H9 (cell line): Measurements from ENCODE around the gene TIAM1. TPM values are rescaled to one million over a fixed set of nuclear protein-coding genes. Genes with fewer than 3 reads are reported as not detected.

Source experiments
- DNase-seq: peaks from one replicate; pipeline ENCODE4 v3.0.0-alpha.2; 2017
- H2AFZ ChIP-seq: one replicate; pipeline ENCODE4 v1.6.1; 2013; ENCODE audit warnings: mild to moderate bottlenecking, low read length, control low read depth, moderate library complexity
- H2AK5ac ChIP-seq: 2 replicates; pipeline ENCODE4 v1.6.1; 2013; ENCODE audit warnings: low read length, control low read depth, mixed read lengths; ENCODE audit not compliant: insufficient read length
- H2BK120ac ChIP-seq: one replicate; pipeline ENCODE4 v1.6.1; 2013; ENCODE audit warnings: low read depth, mild to moderate bottlenecking, low read length, control low read depth, inconsistent platforms; ENCODE audit not compliant: poor library complexity, severe bottlenecking
- H2BK12ac ChIP-seq: 2 replicates; pipeline ENCODE4 v1.6.1; 2013; ENCODE audit warnings: low read length, control low read depth, mixed read lengths, low read depth; ENCODE audit not compliant: insufficient read length
- H2BK15ac ChIP-seq: 2 replicates; pipeline ENCODE4 v1.6.1; 2013; ENCODE audit warnings: low read depth, low read length, control low read depth
- H2BK20ac ChIP-seq: one replicate; pipeline ENCODE4 v1.6.1; 2013; ENCODE audit warnings: low read depth, mild to moderate bottlenecking, low read length, control low read depth, inconsistent platforms; ENCODE audit not compliant: poor library complexity, severe bottlenecking
- H2BK5ac ChIP-seq: 2 replicates; pipeline ENCODE4 v1.6.1; 2013; ENCODE audit warnings: low read length, control low read depth, mixed read lengths; ENCODE audit not compliant: insufficient read length
- H3K14ac ChIP-seq: 2 replicates; pipeline ENCODE4 v1.6.1; 2013; ENCODE audit warnings: low read length, control low read depth; ENCODE audit not compliant: insufficient read depth
- H3K18ac ChIP-seq: 2 replicates; pipeline ENCODE4 v1.6.1; 2013; ENCODE audit warnings: low read depth, mild to moderate bottlenecking, mixed read lengths, low read length, control low read depth; ENCODE audit not compliant: insufficient read length
- H3K23ac ChIP-seq: 2 replicates; pipeline ENCODE4 v1.6.1; 2013; ENCODE audit warnings: low read length, control low read depth, mixed read lengths, low read depth; ENCODE audit not compliant: insufficient read length
- H3K23me2 ChIP-seq: 2 replicates; pipeline ENCODE4 v1.6.1; 2013; ENCODE audit warnings: low read depth, mild to moderate bottlenecking, mixed read lengths, low read length, control low read depth; ENCODE audit not compliant: insufficient read length, poor library complexity, severe bottlenecking
- H3K27ac ChIP-seq: 2 replicates; pipeline ENCODE4 v1.5.1; 2013; ENCODE audit warnings: low read length, control low read depth, mixed read lengths, low read depth; ENCODE audit not compliant: insufficient read length
- H3K27me3 ChIP-seq: 2 replicates; pipeline ENCODE4 v1.6.1; 2013; ENCODE audit warnings: low read length, control low read depth, inconsistent platforms; ENCODE audit not compliant: insufficient read depth
- H3K4ac ChIP-seq: 2 replicates; pipeline ENCODE4 v1.6.1; 2013; ENCODE audit warnings: low read depth, mild to moderate bottlenecking, control low read depth, inconsistent platforms, low read length, moderate library complexity
- H3K4me1 ChIP-seq: 2 replicates; pipeline ENCODE4 v1.6.1; 2013; ENCODE audit warnings: low read length, control low read depth, inconsistent platforms; ENCODE audit not compliant: insufficient read depth
- H3K4me2 ChIP-seq: 2 replicates; pipeline ENCODE4 v1.6.1; 2013; ENCODE audit warnings: low read length, control low read depth, mixed read lengths; ENCODE audit not compliant: insufficient read length, insufficient read depth
- H3K56ac ChIP-seq: 2 replicates; pipeline ENCODE4 v1.6.1; 2013; ENCODE audit warnings: low read depth, mild to moderate bottlenecking, mixed read lengths, low read length, control low read depth; ENCODE audit not compliant: insufficient read length
- H3K79me1 ChIP-seq: 2 replicates; pipeline ENCODE4 v1.6.1; 2013; ENCODE audit warnings: low read depth, mild to moderate bottlenecking, moderate library complexity, low read length, control low read depth, inconsistent platforms; ENCODE audit not compliant: insufficient read depth, poor library complexity, severe bottlenecking
- H3K79me2 ChIP-seq: 2 replicates; pipeline ENCODE4 v1.6.1; 2013; ENCODE audit warnings: low read length, control low read depth, inconsistent platforms; ENCODE audit not compliant: insufficient read depth
- H3K9ac ChIP-seq: 2 replicates; pipeline ENCODE4 v1.6.1; 2013; ENCODE audit warnings: low read length, control low read depth, mixed read lengths; ENCODE audit not compliant: insufficient read length; ENCODE audit errors: extremely low read depth
- H3K9me3 ChIP-seq: one replicate; pipeline ENCODE4 v1.6.1; 2013; ENCODE audit warnings: low read depth, low read length, inconsistent platforms; ENCODE audit not compliant: control insufficient read depth
- H3T11ph ChIP-seq: one replicate; pipeline ENCODE4 v1.6.1; 2013; ENCODE audit warnings: mild to moderate bottlenecking, low read length, control low read depth, inconsistent platforms
- H4K20me1 ChIP-seq: one replicate; pipeline ENCODE4 v1.6.1; 2013; ENCODE audit not compliant: control insufficient read depth, insufficient read length, insufficient read depth
- H4K5ac ChIP-seq: 2 replicates; pipeline ENCODE4 v1.6.1; 2013; ENCODE audit warnings: low read depth, mild to moderate bottlenecking, mixed read lengths, low read length, control low read depth; ENCODE audit not compliant: insufficient read length
- H4K8ac ChIP-seq: replicated peaks from 2 replicates; pipeline ENCODE4 v1.6.1; 2013; ENCODE audit warnings: low read length, control low read depth, mixed read lengths, low read depth; ENCODE audit not compliant: insufficient read length
- H4K91ac ChIP-seq: 2 replicates; pipeline ENCODE4 v1.6.1; 2013; ENCODE audit warnings: low read depth, mild to moderate bottlenecking, moderate library complexity, mixed read lengths, low read length, control low read depth; ENCODE audit not compliant: insufficient read length
- H3K27ac Mint-ChIP-seq, 3 experiments: 2 replicates in 2 of 3; 3 replicates in 1 of 3; pipeline ENCODE4 v1.8.0; 2020 to 2021; ENCODE audit warnings: mixed read lengths in 3 of 3, mild to moderate bottlenecking in 1 of 3, moderate library complexity in 1 of 3
- H3K27me3 Mint-ChIP-seq: 2 replicates; pipeline ENCODE4 v1.8.0; 2021; ENCODE audit warnings: low read depth, mild to moderate bottlenecking, moderate library complexity, mixed read lengths
- H3K36me3 Mint-ChIP-seq, 3 experiments: 2 replicates in 2 of 3; 3 replicates in 1 of 3; pipeline ENCODE4 v1.8.0; 2020 to 2021; ENCODE audit warnings: low read depth in 3 of 3, mixed read lengths in 3 of 3; ENCODE audit not compliant: insufficient read depth in 1 of 3
- H3K4me1 Mint-ChIP-seq, 2 experiments: 2 replicates each; pipeline ENCODE4 v1.8.0; 2020; ENCODE audit warnings: mixed read lengths in 2 of 2
- H3K4me3 Mint-ChIP-seq, 2 experiments: 2 replicates in 1 of 2; 3 replicates in 1 of 2; pipeline ENCODE4 v1.8.0; 2020 to 2021; ENCODE audit warnings: mild to moderate bottlenecking in 2 of 2, mixed read lengths in 2 of 2, moderate library complexity in 1 of 2
- H3K9me3 Mint-ChIP-seq, 2 experiments: 2 replicates in 1 of 2; 3 replicates in 1 of 2; pipeline ENCODE4 v1.8.0; 2020; ENCODE audit warnings: mild to moderate bottlenecking in 2 of 2, mixed read lengths in 2 of 2, moderate library complexity in 1 of 2
- CTCF ChIP-seq: fragments of 200-600 bp; sonication (generic); conservative IDR thresholded peaks from 3 replicates; pipeline ENCODE4 v1.8.0; 2021; ENCODE audit warnings: antibody characterized with exemption, mild to moderate bottlenecking
- WGBS: extraction: QIAGEN DNeasy Blood & Tissue Kit; methylation state at CpG from one replicate; pipeline ENCODE4 v1.1.7; 2013; ENCODE audit warnings: missing lambda C conversion rate, low lambda C conversion rate, mixed read lengths; ENCODE audit not compliant: insufficient read length; ENCODE audit errors: extremely low coverage; 5-methylcytosine and 5-hydroxymethylcytosine counted together
- total RNA-seq: library from RNA; stranded (reverse); gene quantifications from 2 replicates; pipeline ENCODE4 v1.2.1, GENCODE V29; 2021

The TIAM1 gene
- total RNA-seq, 1 experiment from 2014 or later = 23.1 TPM

GRCh38 chr21:31266241-31266640 lies 77.8 kb downstream of the TIAM1 start:
- H4K8ac ChIP-seq = no peak overlapping the region
- H3K79me1 ChIP-seq = no peaks in the 10 kb centered on the region
- no peak overlapping the region for H3K4ac ChIP-seq
- no peak overlapping the region for H3K27ac ChIP-seq
- no peaks in the 10 kb centered on the region for H3K9me3 ChIP-seq
- H3K36me3 Mint-ChIP-seq = peaks cover 0 to 3% (median 0%) of the 10 kb centered on the region in 3 experiments; a peak in 2 of 7 replicates
- no peak overlapping the region for H3K4me2 ChIP-seq
- H3K23me2 ChIP-seq = no peaks in the 10 kb centered on the region
- H2BK15ac ChIP-seq = no peak overlapping the region
- H3K27me3 ChIP-seq = no peaks in the 10 kb centered on the region
- H2BK12ac ChIP-seq = no peak overlapping the region
- DNase-seq = no peak
- H3K79me2 ChIP-seq = no peaks in the 10 kb centered on the region
- no peak overlapping the region for H4K5ac ChIP-seq
- no CpG with 5 or more reads among the region's 18 CpGs for WGBS
- H3K9ac ChIP-seq = no peak overlapping the region
- no peak overlapping the region for H2AFZ ChIP-seq
- no peak overlapping the region for H4K91ac ChIP-seq
- no peak overlapping the region for H2BK5ac ChIP-seq
- H3K14ac ChIP-seq = no peak overlapping the region
- H3K23ac ChIP-seq = no peak overlapping the region
- no peak overlapping the region for H2BK120ac ChIP-seq
- no peak for TF ChIP-seq CTCF
- no peaks in the 10 kb centered on the region for H3K4me1 ChIP-seq
- H3K27me3 Mint-ChIP-seq = no peaks in the 10 kb centered on the region; the same call in 1 of the 2 replicates
- no peak overlapping the region for H3K56ac ChIP-seq
- H3K18ac ChIP-seq = no peak overlapping the region
- H3K4me1 Mint-ChIP-seq = peaks cover 0 to 9% of the 10 kb centered on the region in 2 experiments; a peak in 2 of 4 replicates
- H3K9me3 Mint-ChIP-seq = no peaks in the 10 kb centered on the region
- H4K20me1 ChIP-seq = no peaks in the 10 kb centered on the region
- no peak overlapping the region for H2BK20ac ChIP-seq
- peak overlapping the region in 2 of 3 experiments; percentile 16 to 46; a peak in 4 of 7 replicates for H3K27ac Mint-ChIP-seq
- H3T11ph ChIP-seq = no peak overlapping the region
- H2AK5ac ChIP-seq = no peak overlapping the region
- H3K4me3 Mint-ChIP-seq = no peak overlapping the region
